ENCODE measurements around the gene FAM13C. TPM values are rescaled to one million over a fixed set of nuclear protein-coding genes. Genes with fewer than 3 reads are reported as not detected.

The FAM13C gene
- total RNA-seq, 1 experiment from 2014 or later: 0.18 TPM

DNA sequence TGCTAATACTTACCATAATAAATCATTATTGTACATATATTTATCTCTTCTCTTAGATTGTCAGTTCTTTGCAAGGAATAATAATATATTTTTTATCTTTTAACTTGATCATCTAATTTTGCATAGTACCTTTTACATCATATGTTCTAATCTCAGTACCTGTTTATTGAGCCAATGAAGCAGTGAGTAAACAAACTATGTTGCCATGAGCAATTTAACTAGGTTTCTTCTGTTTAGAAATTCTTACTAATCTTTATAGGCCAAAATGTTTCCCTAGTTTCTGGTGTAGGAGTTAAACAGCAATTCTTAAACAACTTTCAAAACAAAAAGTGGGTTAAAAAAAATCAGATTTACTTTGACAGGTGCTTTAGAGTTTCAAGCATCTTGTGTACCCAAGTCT lies 124.6 kb downstream of the FAM13C start:
- TF ChIP-seq, protein P1, sequence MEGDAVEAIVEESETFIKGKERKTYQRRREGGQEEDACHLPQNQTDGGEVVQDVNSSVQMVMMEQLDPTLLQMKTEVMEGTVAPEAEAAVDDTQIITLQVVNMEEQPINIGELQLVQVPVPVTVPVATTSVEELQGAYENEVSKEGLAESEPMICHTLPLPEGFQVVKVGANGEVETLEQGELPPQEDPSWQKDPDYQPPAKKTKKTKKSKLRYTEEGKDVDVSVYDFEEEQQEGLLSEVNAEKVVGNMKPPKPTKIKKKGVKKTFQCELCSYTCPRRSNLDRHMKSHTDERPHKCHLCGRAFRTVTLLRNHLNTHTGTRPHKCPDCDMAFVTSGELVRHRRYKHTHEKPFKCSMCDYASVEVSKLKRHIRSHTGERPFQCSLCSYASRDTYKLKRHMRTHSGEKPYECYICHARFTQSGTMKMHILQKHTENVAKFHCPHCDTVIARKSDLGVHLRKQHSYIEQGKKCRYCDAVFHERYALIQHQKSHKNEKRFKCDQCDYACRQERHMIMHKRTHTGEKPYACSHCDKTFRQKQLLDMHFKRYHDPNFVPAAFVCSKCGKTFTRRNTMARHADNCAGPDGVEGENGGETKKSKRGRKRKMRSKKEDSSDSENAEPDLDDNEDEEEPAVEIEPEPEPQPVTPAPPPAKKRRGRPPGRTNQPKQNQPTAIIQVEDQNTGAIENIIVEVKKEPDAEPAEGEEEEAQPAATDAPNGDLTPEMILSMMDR (IDR thresholded peaks at IDR 0.05; ENCODE audit: insufficient read depth in 1 of 2, low read depth in 1 of 2, low read length in 1 of 2, severe bottlenecking in 1 of 2, unreplicated experiment in 1 of 2): no peak
- peaks cover 10% of the 10 kb centered on the region for H3K9me3 Mint-ChIP-seq (ENCODE audit: unreplicated experiment)
- peaks cover 7% of the 10 kb centered on the region; the same call in 1 of the 2 replicates for H3K36me3 ChIP-seq (ENCODE audit: control insufficient read depth, insufficient read depth, low read length)
- no peak overlapping the region for H3K4me3 ChIP-seq (ENCODE audit: low read depth, low read length)
- DNase-seq: no peak
- H3K9me3 ChIP-seq: no peaks in the 10 kb centered on the region; the same call in 1 of the 2 replicates
- intact Hi-C loops (cut with micrococcal nuclease; ENCODE audit: unreplicated experiment): no loop called here
- no peaks in the 10 kb centered on the region for H3K4me1 ChIP-seq
- ChIA-PET POLR2A (no interaction called here), CTCF (no interaction called here)
- H3K4me3 Mint-ChIP-seq (ENCODE audit: unreplicated experiment): no peak overlapping the region
- H3K27me3 Mint-ChIP-seq (ENCODE audit: insufficient read depth, unreplicated experiment): no peaks in the 10 kb centered on the region
- H3K27ac Mint-ChIP-seq (ENCODE audit: unreplicated experiment): no peak overlapping the region
- no peaks in the 10 kb centered on the region for H3K27me3 ChIP-seq (replicated peaks; ENCODE audit: control insufficient read depth, insufficient read depth, low read length)
- peaks cover 7% of the 10 kb centered on the region for H3K4me1 Mint-ChIP-seq (ENCODE audit: low read depth, unreplicated experiment)
- BruUV-seq (replicated peaks): no TSS peak
- peaks cover 40% of the 10 kb centered on the region for H3K36me3 Mint-ChIP-seq (ENCODE audit: insufficient read depth, unreplicated experiment)

DNA sequence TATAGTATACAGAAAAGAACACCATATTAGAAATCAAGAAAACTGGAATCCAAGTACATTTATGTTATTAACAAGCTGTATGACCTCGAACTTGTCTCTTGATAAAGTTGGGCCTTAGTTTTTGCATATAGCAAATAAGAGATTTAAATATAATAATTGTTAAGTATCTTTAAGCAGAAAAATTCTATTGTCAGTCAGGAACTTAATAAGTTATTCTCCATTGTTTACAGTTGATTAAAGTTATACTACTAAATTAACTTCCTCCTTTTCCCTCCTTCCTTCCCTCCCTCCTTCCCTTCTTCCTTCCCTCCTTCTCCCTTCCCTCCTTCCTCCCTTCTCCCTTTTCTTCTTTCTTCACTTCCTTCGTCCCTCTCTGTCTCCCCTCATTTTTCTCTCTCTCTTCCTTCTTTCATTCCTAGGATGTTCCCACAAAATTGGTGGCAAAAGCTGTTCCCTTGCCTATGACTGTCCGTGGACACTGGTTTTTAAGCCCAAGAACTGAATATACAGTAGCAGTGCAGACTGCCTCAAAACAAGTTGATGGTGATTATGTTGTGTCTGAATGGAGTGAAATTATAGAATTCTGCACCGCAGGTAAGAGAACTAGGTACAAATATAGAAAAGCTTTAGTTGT lies 126.2 kb downstream of the FAM13C start:
- POLR2A ChIA-PET: interaction anchor here (0.7 kb wide), 2 partner anchors 118 to 153 kb away, joined by 5 to 21 read pairs; no protein-coding TSS in a partner anchor
- peaks cover 24% of the 10 kb centered on the region for H3K36me3 Mint-ChIP-seq (ENCODE audit: insufficient read depth, unreplicated experiment)
- DNase-seq: no peak
- Histone ChIP-seq H3K27me3 (replicated peaks; ENCODE audit: control insufficient read depth, insufficient read depth, low read length) (no peaks in the 10 kb centered on the region), H3K4me1 (no peaks in the 10 kb centered on the region), H3K36me3 (ENCODE audit: control insufficient read depth, insufficient read depth, low read length) (peaks cover 3% of the 10 kb centered on the region; the same call in 1 of the 2 replicates), H3K9me3 (no peaks in the 10 kb centered on the region; the same call in 1 of the 2 replicates), H3K4me3 (ENCODE audit: low read depth, low read length) (no peak overlapping the region)
- no peak overlapping the region for H3K27ac Mint-ChIP-seq (ENCODE audit: unreplicated experiment)
- no peaks in the 10 kb centered on the region for H3K27me3 Mint-ChIP-seq (ENCODE audit: insufficient read depth, unreplicated experiment)
- intact Hi-C loops (cut with micrococcal nuclease; ENCODE audit: unreplicated experiment): no loop called here
- TF ChIP-seq, protein P1 (IDR thresholded peaks at IDR 0.05; ENCODE audit: insufficient read depth in 1 of 2, low read depth in 1 of 2, low read length in 1 of 2, severe bottlenecking in 1 of 2, unreplicated experiment in 1 of 2): no peak
- CTCF ChIA-PET: no interaction called here
- BruUV-seq (replicated peaks): no TSS peak
- H3K4me1 Mint-ChIP-seq (ENCODE audit: low read depth, unreplicated experiment): peaks cover 8% of the 10 kb centered on the region
- H3K4me3 Mint-ChIP-seq (ENCODE audit: unreplicated experiment): no peak overlapping the region
- peaks cover 10% of the 10 kb centered on the region for H3K9me3 Mint-ChIP-seq (ENCODE audit: unreplicated experiment)

DNA sequence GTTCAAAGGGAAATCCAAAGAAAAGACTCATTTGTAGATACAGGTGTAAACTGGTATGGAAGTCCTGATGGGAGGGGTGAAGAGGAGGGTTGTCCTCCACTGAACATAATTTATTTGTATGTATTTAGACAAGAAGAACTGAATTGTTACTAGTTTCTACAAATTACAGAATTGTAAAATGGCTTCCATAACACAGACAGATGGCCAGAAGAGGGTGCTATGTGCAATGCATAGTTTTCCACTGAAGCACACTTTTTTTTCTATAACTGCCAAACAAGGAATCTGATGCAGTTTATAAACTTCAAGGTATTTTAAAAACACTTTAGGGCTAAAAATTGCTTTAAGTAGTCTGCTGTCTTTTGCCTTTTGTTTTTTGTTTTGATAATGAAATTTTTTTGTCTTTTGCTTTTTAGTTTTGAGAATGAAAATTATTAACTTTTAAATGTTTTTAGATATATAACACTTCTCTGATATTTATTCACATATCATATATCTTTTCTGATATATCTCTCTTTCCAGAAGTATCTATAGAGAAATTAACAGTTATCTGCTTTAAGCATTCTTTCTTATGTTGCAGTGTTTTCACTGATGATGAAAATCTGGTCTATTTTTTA lies 127.4 kb downstream of the FAM13C start:
- intact Hi-C loops (cut with micrococcal nuclease; ENCODE audit: unreplicated experiment): loop anchor here (1.0 kb wide), 1 partner anchor 283 kb away; no protein-coding TSS in a partner anchor
- no peak overlapping the region for H3K4me3 Mint-ChIP-seq (ENCODE audit: unreplicated experiment)
- DNase-seq: peak; percentile 36 to 67
- H3K36me3 ChIP-seq (ENCODE audit: control insufficient read depth, insufficient read depth, low read length): peaks cover 3% of the 10 kb centered on the region; the same call in 1 of the 2 replicates
- H3K9me3 ChIP-seq: no peaks in the 10 kb centered on the region; the same call in 1 of the 2 replicates
- peaks cover 10% of the 10 kb centered on the region for H3K9me3 Mint-ChIP-seq (ENCODE audit: unreplicated experiment)
- no peaks in the 10 kb centered on the region for H3K27me3 ChIP-seq (replicated peaks; ENCODE audit: control insufficient read depth, insufficient read depth, low read length)
- TF ChIP-seq, protein P1 (IDR thresholded peaks at IDR 0.05; ENCODE audit: insufficient read depth in 1 of 2, low read depth in 1 of 2, low read length in 1 of 2, severe bottlenecking in 1 of 2, unreplicated experiment in 1 of 2): peak; percentile 82 to 89
- H3K27ac Mint-ChIP-seq (ENCODE audit: unreplicated experiment): no peak overlapping the region
- POLR2A ChIA-PET: no interaction called here
- CTCF ChIA-PET: no interaction called here
- H3K36me3 Mint-ChIP-seq (ENCODE audit: insufficient read depth, unreplicated experiment): peaks cover 23% of the 10 kb centered on the region
- no peak overlapping the region for H3K4me3 ChIP-seq (ENCODE audit: low read depth, low read length)
- H3K4me1 ChIP-seq: no peaks in the 10 kb centered on the region
- H3K4me1 Mint-ChIP-seq (ENCODE audit: low read depth, unreplicated experiment): peaks cover 15% of the 10 kb centered on the region
- H3K27me3 Mint-ChIP-seq (ENCODE audit: insufficient read depth, unreplicated experiment): no peaks in the 10 kb centered on the region
- BruUV-seq (replicated peaks): no TSS peak
